ENCODE measurements around the gene LBX1. TPM values are rescaled to one million over a fixed set of nuclear protein-coding genes. Genes with fewer than 3 reads are reported as not detected.

The LBX1 gene
- total RNA-seq = not detected

GRCh38 chr10:101229266-101230182 is at the start of gene LBX1:
Gene LBX1, minus strand, starts transcription at chr10:101229463. Its CDS starts 648 bp downstream, at chr10:101228815.

Other genes with a start within 250 kb of the LBX1 start
- gene MRPL43, start 242.0 kb downstream of the LBX1 start, total RNA-seq = 50.3 TPM
- 8.5 TPM for gene TWNK, start 241.9 kb downstream of the LBX1 start, total RNA-seq
- 62.8 TPM for gene LZTS2, start 229.7 kb downstream of the LBX1 start, total RNA-seq
- 2.1 TPM for gene PDZD7, start 198.3 kb downstream of the LBX1 start, total RNA-seq
- 82.1 TPM for gene SFXN3, start 198.2 kb downstream of the LBX1 start, total RNA-seq
- 24.5 TPM for gene KAZALD1, start 167.5 kb downstream of the LBX1 start, total RNA-seq
- gene TLX1, start 98.2 kb downstream of the LBX1 start, total RNA-seq = not detected
- 37.6 TPM for gene BTRC, start 124.7 kb upstream of the LBX1 start, total RNA-seq